Hepatocyte (in vitro differentiated cells): Measurements from ENCODE around the gene DDTL. TPM values are rescaled to one million over a fixed set of nuclear protein-coding genes. Genes with fewer than 3 reads are reported as not detected.
"Not testable (repeated sequence)": the region's sequence is repeated elsewhere in the genome, so short reads cannot be mapped to it uniquely, and the experiment has no call there.

Source experiments
- DNase-seq: peaks from one replicate; pipeline ENCODE4 v3.0.0-alpha.2; 2016; ENCODE audit warnings: low spot score
- H2AFZ ChIP-seq: fragments of 200-600 bp; sonication (generic); 2 replicates; pipeline ENCODE4 v1.6.0; 2016; ENCODE audit warnings: antibody characterized with exemption, mild to moderate bottlenecking
- H3K27ac ChIP-seq: fragments of 200-600 bp; sonication (generic); 2 replicates; pipeline ENCODE4 v1.5.1; 2016; ENCODE audit warnings: mild to moderate bottlenecking
- H3K27me3 ChIP-seq: fragments of 200-600 bp; sonication (generic); 2 replicates; pipeline ENCODE4 v1.6.1; 2016
- H3K36me3 ChIP-seq: fragments of 200-600 bp; sonication (generic); replicated peaks from 2 replicates; pipeline ENCODE4 v1.5.1; 2016; ENCODE audit warnings: low read depth; ENCODE audit not compliant: insufficient read depth
- H3K4me1 ChIP-seq: fragments of 200-600 bp; sonication (generic); 2 replicates; pipeline ENCODE4 v1.5.1; 2016; ENCODE audit warnings: mild to moderate bottlenecking, moderate library complexity; ENCODE audit not compliant: insufficient read depth
- H3K4me2 ChIP-seq: fragments of 200-600 bp; sonication (generic); 2 replicates; pipeline ENCODE4 v1.6.0; 2016
- H3K4me3 ChIP-seq: fragments of 200-600 bp; sonication (generic); 2 replicates; pipeline ENCODE4 v1.5.1; 2016; ENCODE audit warnings: mild to moderate bottlenecking
- H3K79me2 ChIP-seq: fragments of 200-600 bp; sonication (generic); 2 replicates; pipeline ENCODE4 v1.6.0; 2017; ENCODE audit warnings: mild to moderate bottlenecking
- H3K9me2 ChIP-seq: fragments of 200-600 bp; sonication (generic); replicated peaks from 2 replicates; pipeline ENCODE4 v1.6.0; 2017; ENCODE audit warnings: mild to moderate bottlenecking; ENCODE audit not compliant: insufficient read depth
- H3K9me3 ChIP-seq: fragments of 200-600 bp; sonication (generic); 2 replicates; pipeline ENCODE4 v1.5.1; 2016; ENCODE audit warnings: low read depth, mild to moderate bottlenecking
- H4K20me1 ChIP-seq: fragments of 200-600 bp; sonication (generic); 2 replicates; pipeline ENCODE4 v1.6.0; 2016; ENCODE audit warnings: mild to moderate bottlenecking; ENCODE audit not compliant: insufficient read depth, poor library complexity, severe bottlenecking
- CTCF ChIP-seq: fragments of 200-600 bp; sonication (generic); IDR thresholded peaks from 2 replicates; pipeline ENCODE4 v1.5.1; 2016; ENCODE audit warnings: antibody characterized with exemption, mild to moderate bottlenecking; ENCODE audit not compliant: poor library complexity
- EZH2 ChIP-seq: fragments of 200-600 bp; sonication (generic); IDR thresholded peaks from 2 replicates; pipeline ENCODE4 v1.6.1; 2016; ENCODE audit warnings: antibody characterized with exemption, mild to moderate bottlenecking, borderline replicate concordance
- EZH2phosphoT487 ChIP-seq: fragments of 200-600 bp; sonication (generic); IDR thresholded peaks from one replicate; pipeline ENCODE4 v1.6.1; 2018; ENCODE audit warnings: antibody characterized with exemption, mild to moderate bottlenecking, low read depth, moderate library complexity; ENCODE audit not compliant: unreplicated experiment, severe bottlenecking
- WGBS: methylation state at CpG from one replicate; pipeline ENCODE4 v1.1.6; 2016; ENCODE audit warnings: low lambda C conversion rate; ENCODE audit errors: missing lambda C conversion rate; 5-methylcytosine and 5-hydroxymethylcytosine counted together
- polyA plus RNA-seq: library from polyadenylated mRNA; unstranded; fragments of >200 nt; fragmentation: Nextera tagmentation; extraction: Ambion mirVana; gene quantifications from 2 replicates; pipeline ENCODE4 v1.2.1, GENCODE V29; 2016
- total RNA-seq: library from RNA; depleted of rRNA; stranded (reverse); fragments of >200 nt; gene quantifications from 2 replicates; pipeline ENCODE4 v1.2.3, GENCODE V29; 2014

Gene DDTL
- total and polyA plus RNA-seq, 2 experiments from 2014 or later = 4.7 TPM; not detected in 1

DNA sequence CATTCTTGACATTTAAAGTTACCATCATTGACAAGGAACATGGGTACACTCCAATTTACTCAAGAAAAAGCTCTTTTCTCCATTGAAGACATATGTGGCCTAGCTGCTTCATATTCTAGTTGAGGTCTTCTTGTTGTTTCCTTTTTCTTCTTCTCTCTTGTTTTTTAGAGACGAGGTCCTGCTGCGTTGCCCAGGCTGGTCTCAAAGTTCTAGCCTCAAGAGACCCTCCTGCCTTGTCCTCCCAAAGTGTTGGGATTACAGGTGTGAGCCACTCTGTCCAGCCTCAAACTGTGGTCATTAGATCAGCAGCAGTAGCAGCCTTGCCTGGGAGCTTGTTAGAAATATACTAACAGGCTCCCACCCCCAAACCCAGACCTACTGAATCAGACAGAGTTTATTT lies 26.4 kb downstream of the DDTL start:
- H3K4me1 ChIP-seq, H3K9me2 ChIP-seq, H4K20me1 ChIP-seq, H3K4me3 ChIP-seq, H3K79me2 ChIP-seq, H3K27me3 ChIP-seq, DNase-seq, H3K9me3 ChIP-seq, H2AFZ ChIP-seq, H3K4me2 ChIP-seq, H3K27ac ChIP-seq, H3K36me3 ChIP-seq: not testable (repeated sequence)
- WGBS = 62% methylated on average over 2 of the region's 2 CpGs

DNA sequence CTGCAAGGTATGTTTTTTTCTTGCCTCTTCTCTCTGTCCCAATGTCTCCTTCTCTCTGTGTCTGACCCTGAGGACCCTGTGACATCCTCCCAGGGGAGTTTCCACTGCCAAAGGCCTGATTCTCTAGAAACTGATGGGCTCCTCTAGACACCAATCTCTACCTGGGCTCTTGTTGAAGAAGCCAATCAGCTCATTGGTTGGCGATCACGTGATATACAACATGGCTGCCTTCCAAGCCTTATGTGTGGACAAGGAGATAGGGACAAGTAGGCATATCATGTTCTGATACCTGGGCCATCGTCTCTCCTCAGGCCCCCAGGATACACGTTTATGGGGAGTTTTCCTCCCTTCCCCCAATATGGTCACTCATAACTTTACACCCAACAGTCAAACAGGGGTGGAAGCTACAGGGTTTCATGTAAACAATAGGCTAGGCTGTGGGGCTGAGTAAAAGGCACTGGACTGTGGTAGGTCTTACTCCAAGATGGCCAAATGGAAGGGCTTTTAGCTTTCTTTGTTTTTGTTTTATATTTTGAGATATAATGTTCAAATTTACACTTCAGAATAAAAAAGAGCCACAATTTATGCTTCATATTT lies 27.0 kb downstream of the DDTL start:
- H3K9me2 ChIP-seq, H3K27ac ChIP-seq, H3K4me2 ChIP-seq, H3K36me3 ChIP-seq, H3K27me3 ChIP-seq, H4K20me1 ChIP-seq, H3K4me1 ChIP-seq, H2AFZ ChIP-seq, DNase-seq, H3K9me3 ChIP-seq, H3K79me2 ChIP-seq, H3K4me3 ChIP-seq: not testable (repeated sequence)
- 61% methylated on average over 4 of the region's 4 CpGs for WGBS

DNA sequence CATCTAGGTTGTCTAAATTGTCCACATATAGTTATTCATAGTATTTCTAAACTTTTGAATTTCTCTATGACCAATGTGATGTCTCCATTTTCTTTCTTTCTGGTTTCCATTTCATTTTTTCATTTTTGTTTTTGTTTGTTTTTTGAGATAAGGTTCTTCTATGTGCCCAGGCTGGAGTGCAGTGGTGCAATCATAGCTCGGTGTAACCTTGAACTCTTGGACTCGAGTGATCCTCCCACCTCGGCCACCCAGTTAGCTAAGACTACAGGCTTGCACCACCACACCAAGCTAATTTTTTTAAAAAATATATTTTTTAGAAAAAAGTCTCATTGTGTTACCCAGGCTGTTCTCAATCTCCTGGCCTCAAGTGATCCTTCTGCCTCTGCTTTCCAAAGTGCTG lies 30.4 kb downstream of the DDTL start:
- Histone ChIP-seq H3K36me3 (no peaks in the 10 kb centered on the region), H2AFZ (no peak overlapping the region), H3K4me1 (no peaks in the 10 kb centered on the region), H3K9me2 (no peaks in the 10 kb centered on the region), H3K9me3 (no peaks in the 10 kb centered on the region), H3K27ac (no peak overlapping the region), H3K4me2 (no peak overlapping the region), H3K4me3 (no peak overlapping the region), H4K20me1 (no peaks in the 10 kb centered on the region), H3K79me2 (no peaks in the 10 kb centered on the region), H3K27me3 (no peaks in the 10 kb centered on the region)
- 75% methylated on average over 3 of the region's 3 CpGs for WGBS
- no peak for DNase-seq
- TF ChIP-seq CTCF (no peak), EZH2phosphoT487 (no peak), EZH2 (no peak)

- not testable (repeated sequence) for H4K20me1 ChIP-seq, H2AFZ ChIP-seq, H3K9me2 ChIP-seq, H3K9me3 ChIP-seq, H3K27ac ChIP-seq, H3K36me3 ChIP-seq, H3K4me2 ChIP-seq, DNase-seq, H3K27me3 ChIP-seq, H3K4me1 ChIP-seq, H3K79me2 ChIP-seq, H3K4me3 ChIP-seq
- 84% methylated on average over 7 of the region's 7 CpGs for WGBS
Measured at GRCh38 chr22:23999779-24000178, 33.1 kb downstream of the DDTL start.

GRCh38 chr22:24001314-24001713 lies 34.6 kb downstream of the DDTL start:
- Histone ChIP-seq H3K4me2 (no peak overlapping the region), H3K4me1 (no peaks in the 10 kb centered on the region), H2AFZ (no peak overlapping the region), H3K79me2 (no peaks in the 10 kb centered on the region), H3K9me2 (no peaks in the 10 kb centered on the region), H4K20me1 (no peaks in the 10 kb centered on the region), H3K9me3 (no peaks in the 10 kb centered on the region), H3K36me3 (no peaks in the 10 kb centered on the region), H3K27me3 (no peaks in the 10 kb centered on the region), H3K4me3 (no peak overlapping the region), H3K27ac (no peak overlapping the region)
- no peak for DNase-seq
- 86% methylated on average over 9 of the region's 9 CpGs for WGBS
- TF ChIP-seq CTCF = no peak
- TF ChIP-seq EZH2phosphoT487 = no peak
- no peak for TF ChIP-seq EZH2
